GM23248 (cell line): ENCODE measurements around the gene FRMD5.

Source experiments
- EZH2 ChIP-seq: fragments of 200-600 bp; sonication (generic); IDR thresholded peaks from 2 replicates; pipeline ENCODE4 v1.6.1; 2018; ENCODE audit warnings: antibody characterized with exemption, mild to moderate bottlenecking; ENCODE audit not compliant: insufficient read depth, poor library complexity, severe bottlenecking
- EZH2phosphoT487 ChIP-seq: fragments of 200-600 bp; sonication (generic); IDR thresholded peaks from 2 replicates; pipeline ENCODE4 v1.6.1; 2018; ENCODE audit warnings: antibody characterized with exemption, moderate library complexity, mild to moderate bottlenecking, low read depth; ENCODE audit not compliant: insufficient read depth

GRCh38 chr15:44101286-44101685 is 93.8 kb downstream of the FRMD5 start:
- TF ChIP-seq EZH2 (no peak), EZH2phosphoT487 (no peak)
